Sigmoid colon (tissue), 4 donors: ENCODE measurements around the gene ADORA1.

Experiments used
- CTCF ChIP-seq, 4 experiments: fragments of 450-650 bp in 3 of 4; fragments of 200-600 bp in 1 of 4; IDR thresholded peaks; one replicate each; pipeline ENCODE4 v1.5.1; 2016 to 2019; ENCODE audit warnings: antibody characterized with exemption in 4 of 4, mild to moderate bottlenecking in 3 of 4, moderate library complexity in 2 of 4
- EP300 ChIP-seq, 4 donors: sonication (generic); formaldehyde crosslinking; IDR thresholded peaks; one replicate each; pipeline ENCODE4 v1.6.1; 2017; ENCODE audit warnings: antibody characterized with exemption in 4 of 4
- POLR2A ChIP-seq, 2 donors: fragments of 450-650 bp; IDR thresholded peaks; one replicate each; pipeline ENCODE4 v1.6.1; 2016; ENCODE audit warnings: antibody characterized with exemption in 2 of 2, mild to moderate bottlenecking in 2 of 2, moderate library complexity in 2 of 2
- POLR2AphosphoS5 ChIP-seq, 4 donors: sonication (generic); formaldehyde crosslinking; IDR thresholded peaks; one replicate each; pipeline ENCODE4 v1.6.1; 2017; ENCODE audit warnings: antibody characterized with exemption in 4 of 4

- no peak for TF ChIP-seq CTCF (IDR thresholded peaks at IDR 0.05)
- TF ChIP-seq POLR2A (IDR thresholded peaks at IDR 0.05) = no peak
- TF ChIP-seq POLR2AphosphoS5 (IDR thresholded peaks at IDR 0.05) = no peak
- no peak for TF ChIP-seq EP300 (IDR thresholded peaks at IDR 0.05)
These were observed 41.5 kb downstream of the ADORA1 start for GRCh38 chr1:203168991-203169390.
